Measurements from ENCODE around the gene CD247. TPM values are rescaled to one million over a fixed set of nuclear protein-coding genes. Genes with fewer than 3 reads are reported as not detected.

Gene CD247
- total and polyA plus RNA-seq, 2 of the 13 experiments (the other 11 are each of a cell fraction or from before 2014, with no cell fraction given) = 0.20 TPM; not detected in 1

GRCh38 chr1:167529829-167530474, 11.6 kb upstream of the CD247 start (continued):
- no peak for TF ChIP-seq NFRKB (IDR thresholded peaks at IDR 0.05)
- no peak for TF ChIP-seq ZNF878 (CRISPR knock-in tag; IDR thresholded peaks at IDR 0.05)
- no peak for TF ChIP-seq RORA (CRISPR knock-in tag; IDR thresholded peaks at IDR 0.05)
- no peak for TF ChIP-seq ZBTB7B (CRISPR knock-in tag; IDR thresholded peaks at IDR 0.05)
- no peak for TF ChIP-seq ZEB1 (IDR thresholded peaks at IDR 0.05; ENCODE audit: insufficient replicate concordance, low read depth)
- TF ChIP-seq ZNF235 (CRISPR knock-in tag; IDR thresholded peaks at IDR 0.05; ENCODE audit: borderline replicate concordance) = no peak
- no peak for TF ChIP-seq ZNF83 (CRISPR knock-in tag; IDR thresholded peaks at IDR 0.05; ENCODE audit: borderline replicate concordance)
- TF ChIP-seq POLR2G (IDR thresholded peaks at IDR 0.05; ENCODE audit: low read depth, low read length) = no peak
- TF ChIP-seq ZNF432 (CRISPR knock-in tag; IDR thresholded peaks at IDR 0.05; ENCODE audit: borderline replicate concordance) = no peak

- no TSS peak for BruUV-seq (replicated peaks)
- no peaks in the 10 kb centered on the region for H4K20me1 ChIP-seq (ENCODE audit: insufficient read depth, low read length)
- H3K4me3 ChIP-seq (replicated peaks in 1 of 3; ENCODE audit: insufficient read depth in 1 of 3, low read depth in 2 of 3, low read length in 3 of 3) = no peak overlapping the region
- WGBS (ENCODE audit: low lambda C conversion rate) = 21% methylated on average over 3 of the region's 3 CpGs
- in situ Hi-C loops (cut with HindIII; ENCODE audit: extremely low pct_ligation_motif_present, low pct_unique_long_range_greater_than_20kb) (loop anchor here (25.0 kb wide), 1 partner anchor 266 kb away; no protein-coding TSS in a partner anchor), intact Hi-C loops (cut with micrococcal nuclease; ENCODE audit: unreplicated experiment) (no loop called here)
- H3K27ac ChIP-seq (ENCODE audit: extremely low read length, insufficient read depth, low read length) = no peak overlapping the region
- H3K27me3 ChIP-seq (ENCODE audit: control insufficient read depth in 1 of 2, insufficient read depth in 2 of 2, low read length in 2 of 2) = peaks cover 0 to 3% of the 10 kb centered on the region in 2 experiments; a peak in 3 of 5 replicates
- TF ChIP-seq NAIF1 (CRISPR knock-in tag; IDR thresholded peaks at IDR 0.05; ENCODE audit: borderline replicate concordance) = no peak
- TF ChIP-seq ZNF629 (CRISPR knock-in tag; conservative IDR thresholded peaks at IDR 0.05) = no peak
- no peak for TF ChIP-seq SP5 (CRISPR knock-in tag; IDR thresholded peaks at IDR 0.05; ENCODE audit: borderline replicate concordance, low read depth)
- TF ChIP-seq ZNF639 (CRISPR knock-in tag; conservative IDR thresholded peaks at IDR 0.05) = no peak
- H3K4me1 ChIP-seq (ENCODE audit: insufficient read depth, low read length) = peaks cover 26% of the 10 kb centered on the region
- no peaks in the 10 kb centered on the region for H3K36me3 ChIP-seq (replicated peaks in 1 of 2; ENCODE audit: control insufficient read depth in 1 of 2, insufficient read depth in 2 of 2, low read length in 2 of 2)
- FAIRE-seq (no peak), DNase-seq (ENCODE audit: low spot score) (no peak), ATAC-seq (no peak)
- CTCF ChIA-PET (ENCODE audit: low intra/inter-chr PET ratio, low total read pairs) = no interaction called here
- POLR2A ChIA-PET = interaction anchor here (1.2 kb wide), 1 partner anchor 25 kb away, joined by 4 read pairs; the partner anchor contains the start of gene CREG1
- no peak overlapping the region for H3K4me2 ChIP-seq (ENCODE audit: low read depth, low read length)
- no peaks in the 10 kb centered on the region for H3K79me2 ChIP-seq (ENCODE audit: insufficient read depth, low read length)
- H2AFZ ChIP-seq (ENCODE audit: low read length) = no peak overlapping the region
- H3K9ac ChIP-seq (ENCODE audit: insufficient read depth, low read depth, low read length) = no peak overlapping the region
- H3K9me3 ChIP-seq (ENCODE audit: low read length) = no peaks in the 10 kb centered on the region
Observed at GRCh38 chr1:167528057-167528728, 9.9 kb upstream of the CD247 start.
